Erythroblast (primary cell): ENCODE data around the gene CCM2.

Experiments used
- GATA1 ChIP-seq: IDR thresholded peaks from 2 replicates; pipeline ENCODE4 v1.6.1; 2011; ENCODE audit warnings: low read depth, mild to moderate bottlenecking, control low read depth, low read length, moderate library complexity
- POLR2A ChIP-seq: IDR thresholded peaks from 2 replicates; pipeline ENCODE4 v1.6.1; 2011; ENCODE audit warnings: mild to moderate bottlenecking, low read length

DNA sequence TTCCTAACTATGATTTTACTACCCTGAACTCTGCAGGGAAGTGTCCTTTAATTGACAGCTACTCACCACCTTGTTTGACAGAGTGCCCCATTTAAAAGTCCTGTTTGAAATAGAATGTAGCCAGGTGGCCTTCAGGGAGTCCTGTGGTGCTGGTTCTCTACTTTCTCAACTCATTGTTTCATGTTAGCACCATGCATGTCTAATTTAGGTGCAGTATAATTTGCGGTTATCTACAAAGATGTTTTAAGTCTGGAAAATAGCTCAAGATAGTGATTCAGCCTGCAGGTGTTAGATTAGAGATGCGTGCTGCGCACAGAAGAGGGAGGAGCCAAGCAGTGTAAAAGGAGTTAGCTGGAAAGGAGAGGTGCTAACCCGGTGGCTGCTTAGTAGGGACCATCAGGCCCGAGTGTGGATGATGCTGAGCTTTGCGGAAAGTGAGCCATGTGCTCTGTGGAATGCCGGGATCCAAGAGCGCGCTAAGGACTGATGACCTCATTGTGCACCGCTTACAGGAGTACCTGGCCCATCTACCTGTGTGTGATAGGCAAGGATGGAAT, 1.2 kb downstream of the CCM2 start:
- TF ChIP-seq POLR2A: peak; percentile 29
- TF ChIP-seq GATA1: no peak
